ENCODE data around the gene TTYH3. TPM values are rescaled to one million over a fixed set of nuclear protein-coding genes. Genes with fewer than 3 reads are reported as not detected.

TTYH3 gene
- total RNA-seq, 1 experiment from 2014 or later = 122 TPM

- Histone ChIP-seq H4K8ac (replicated peaks; ENCODE audit: insufficient read length, low read depth, low read length) (no peak overlapping the region), H3K79me1 (ENCODE audit: insufficient read depth, low read depth, low read length, poor library complexity, severe bottlenecking) (no peaks in the 10 kb centered on the region), H3T11ph (ENCODE audit: low read length) (no peak overlapping the region), H2BK20ac (ENCODE audit: low read depth, low read length, poor library complexity, severe bottlenecking) (no peak overlapping the region), H3K4me1 (ENCODE audit: insufficient read depth, low read length) (no peaks in the 10 kb centered on the region), H2AFZ (ENCODE audit: low read length) (no peak overlapping the region), H3K4ac (ENCODE audit: low read depth, low read length) (no peak overlapping the region), H3K4me2 (ENCODE audit: insufficient read depth, insufficient read length, low read length) (no peak overlapping the region), H4K20me1 (ENCODE audit: control insufficient read depth, insufficient read depth, insufficient read length) (peaks cover 4% of the 10 kb centered on the region), H2AK5ac (ENCODE audit: insufficient read length, low read length) (no peak overlapping the region), H3K27ac (ENCODE audit: insufficient read length, low read depth, low read length) (no peak overlapping the region), H3K18ac (ENCODE audit: insufficient read length, low read depth, low read length) (no peak overlapping the region), H2BK15ac (ENCODE audit: low read depth, low read length) (no peak overlapping the region), H2BK12ac (ENCODE audit: insufficient read length, low read depth, low read length) (no peak overlapping the region), H2BK120ac (ENCODE audit: low read depth, low read length, poor library complexity, severe bottlenecking) (no peak overlapping the region), H3K23ac (ENCODE audit: insufficient read length, low read depth, low read length) (no peak overlapping the region), H2BK5ac (ENCODE audit: insufficient read length, low read length) (no peak overlapping the region), H3K9ac (ENCODE audit: extremely low read depth, insufficient read length, low read length) (no peak overlapping the region), H3K56ac (ENCODE audit: insufficient read length, low read depth, low read length) (no peak overlapping the region), H3K79me2 (ENCODE audit: insufficient read depth, low read length) (peaks cover 34% of the 10 kb centered on the region; the same call in 1 of the 2 replicates), H3K9me3 (ENCODE audit: control insufficient read depth, low read depth, low read length) (no peaks in the 10 kb centered on the region), H3K14ac (ENCODE audit: insufficient read depth, low read length) (no peak overlapping the region; the same call in 1 of the 2 replicates), H3K23me2 (ENCODE audit: insufficient read length, low read depth, low read length, poor library complexity, severe bottlenecking) (peaks cover 6% of the 10 kb centered on the region), H4K5ac (ENCODE audit: insufficient read length, low read depth, low read length) (no peak overlapping the region), H3K27me3 (ENCODE audit: insufficient read depth, low read length) (no peaks in the 10 kb centered on the region), H4K91ac (ENCODE audit: insufficient read length, low read depth, low read length) (no peak overlapping the region)
- no peak for DNase-seq
- H3K27ac Mint-ChIP-seq = no peak overlapping the region; a peak in 1 of 7 replicates
- no peaks in the 10 kb centered on the region for H3K27me3 Mint-ChIP-seq (ENCODE audit: low read depth)
- no CpG with 5 or more reads among the region's 34 CpGs for WGBS (ENCODE audit: extremely low coverage, insufficient read length, low lambda C conversion rate)
- H3K9me3 Mint-ChIP-seq = no peaks in the 10 kb centered on the region
- H3K36me3 Mint-ChIP-seq (ENCODE audit: insufficient read depth in 1 of 3, low read depth in 3 of 3) = peaks cover 1 to 8% (median 7%) of the 10 kb centered on the region in 3 experiments; a peak in 5 of 7 replicates
- no peak overlapping the region for H3K4me3 Mint-ChIP-seq
- no peak for TF ChIP-seq CTCF (conservative IDR thresholded peaks at IDR 0.05)
- peaks cover 15 to 19% of the 10 kb centered on the region in 2 experiments for H3K4me1 Mint-ChIP-seq
Measured at GRCh38 chr7:2638224-2638991, 6.6 kb downstream of the TTYH3 start.
